Pancreas (tissue), 10 donors: ENCODE results near the gene NOS3. TPM values are rescaled to one million over a fixed set of nuclear protein-coding genes. Genes with fewer than 3 reads are reported as not detected.

Experiments
- ATAC-seq, 4 donors: fragments of 200-7000 bp; cut with Tn5 transposase; one replicate each; pipeline versions ENCODE4 v1.8.0 to v1.9.1; 2020; ENCODE audit warnings: mild to moderate bottlenecking in 4 of 4, moderate library complexity in 4 of 4
- DNase-seq, 6 donors: peaks; one replicate each; pipeline ENCODE4 v3.0.0-alpha.2; 2020
- FAIRE-seq: peaks from 2 replicates; lab custom pipeline; 2012; peaks lifted over from hg19 to GRCh38; lab: Jason Lieb, UNC
- H3K27ac ChIP-seq, 4 donors: fragments of 200-600 bp; sonication (generic); 1 replicate in 3 of 4; 2 replicates in 1 of 4; pipeline versions ENCODE4 v1.5.0 to v1.8.0; 2020
- H3K27me3 ChIP-seq, 4 donors: fragments of 200-600 bp; one replicate each; pipeline ENCODE4 v1.8.0; 2021
- H3K36me3 ChIP-seq, 3 donors: fragments of 200-600 bp; sonication (generic) in 1 of 3; one replicate each; pipeline versions ENCODE4 v1.5.0 to v1.8.0; 2020 to 2021
- H3K4me1 ChIP-seq, 3 donors: fragments of 200-600 bp; one replicate each; pipeline ENCODE4 v1.8.0; 2021
- H3K4me3 ChIP-seq, 4 donors: fragments of 200-600 bp; sonication (generic) in 2 of 4; one replicate each; pipeline versions ENCODE4 v1.5.0 to v1.8.0; 2020 to 2021
- H3K9me3 ChIP-seq, 4 donors: fragments of 200-600 bp; one replicate each; pipeline ENCODE4 v1.8.0; 2021
- CTCF ChIP-seq, 4 donors: fragments of 200-600 bp; sonication (generic) in 3 of 4; IDR thresholded peaks; one replicate each; pipeline versions ENCODE4 v1.5.0 to v1.8.0; 2021; ENCODE audit warnings: antibody characterized with exemption in 4 of 4
- WGBS, 2 donors: extraction: QIAGEN DNeasy Blood & Tissue Kit; methylation state at CpG; one replicate each; pipeline ENCODE4 v1.1.7; 2013; 5-methylcytosine and 5-hydroxymethylcytosine counted together
- intact Hi-C, 3 donors: fragments of 100-400 bp; cut with DNase I; formaldehyde crosslinking; loops; one replicate each; pipeline versions ENCODE4 v1.11.1 to v1.14.2; 2022
- polyA plus RNA-seq, 2 donors: library from polyadenylated mRNA; stranded (reverse); fragments of 200-250 nt; gene quantifications; one replicate each; pipeline ENCODE4 v1.2.3, GENCODE V29; 2013
- total RNA-seq, 6 donors: library from RNA; stranded (reverse); fragmentation: NEBNext Ultra II Directional in 4 of 6; extraction: Animal tissue kit (Norgen Biotek cat#: 25700) in 4 of 6; gene quantifications; one replicate each; pipeline versions ENCODE4 v1.2.1 to v1.2.4, GENCODE V29; 2021 to 2023
- donor health status: healthy with polysubstance abuse.
- donor health status: DM: no; HTN: no; CAD: no; lungs with moderate emphysema.
- donor health status: DM: no; HTN: no; CAD: no.
- donor health status: control.
- donor health status: control.
- donor health status: Bipolar disorder and iron deficiency.
- donor health status: DM: yes; HTN: yes; CAD: no.
- donor health status: DM: no; HTN: no; CAD: no.
- donor health status: DM: no; HTN: no; CAD: no.
- donor health status: DM: yes; HTN: yes; CAD: no.

The NOS3 gene
- total and polyA plus RNA-seq, 8 donors: 1.0 to 12.5 (median 3.5) TPM

DNA sequence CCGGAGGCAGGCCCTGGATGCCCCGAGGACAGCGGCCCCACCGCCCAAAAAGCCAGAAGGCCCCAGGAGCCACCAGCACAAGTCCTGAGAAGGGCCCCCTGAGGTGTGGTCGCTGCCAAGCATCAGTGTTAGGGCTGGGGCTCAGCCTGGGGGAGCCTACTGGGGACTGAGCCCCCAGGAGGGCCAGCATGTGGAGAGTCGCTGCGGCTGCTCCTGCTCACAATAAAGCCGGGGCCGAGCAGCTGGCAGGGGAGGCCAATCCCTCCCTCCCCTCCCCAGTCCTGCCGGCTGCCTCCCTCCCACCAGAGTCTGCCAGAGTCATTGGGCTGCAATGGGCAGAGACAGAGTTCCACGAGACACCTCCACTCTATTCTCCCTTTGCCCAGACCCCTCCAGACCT, 54.4 kb downstream of the NOS3 start:
- no peak overlapping the region for H3K4me3 ChIP-seq
- no peak for TF ChIP-seq CTCF (IDR thresholded peaks at IDR 0.05)
- ATAC-seq: no peak
- no peaks in the 10 kb centered on the region for H3K9me3 ChIP-seq
- intact Hi-C loops: no loop called here
- no peak overlapping the region for H3K27ac ChIP-seq
- no peaks in the 10 kb centered on the region for H3K4me1 ChIP-seq
- FAIRE-seq: no peak
- H3K27me3 ChIP-seq: no peaks in the 10 kb centered on the region
- peak in 2 of 6 donors; percentile 11 to 59 for DNase-seq
- no peaks in the 10 kb centered on the region for H3K36me3 ChIP-seq
- 88 to 98% methylated on average over 9 to 11 of the region's 11 CpGs for WGBS, 2 donors

- peaks cover 0 to 2% (median 0%) of the 10 kb centered on the region in 3 donors for H3K4me1 ChIP-seq
- FAIRE-seq (no peak), DNase-seq (peak in 1 of 6 donors; percentile 15), ATAC-seq (no peak)
- no peaks in the 10 kb centered on the region for H3K9me3 ChIP-seq
- intact Hi-C loops: no loop called here
- H3K4me3 ChIP-seq: no peak overlapping the region
- WGBS, 2 donors: 77 to 82% methylated on average over 9 of the region's 9 CpGs
- H3K27ac ChIP-seq: no peak overlapping the region
- H3K36me3 ChIP-seq: no peaks in the 10 kb centered on the region
- no peak for TF ChIP-seq CTCF (IDR thresholded peaks at IDR 0.05)
- H3K27me3 ChIP-seq: no peaks in the 10 kb centered on the region
Measured at GRCh38 chr7:151045967-151046366, 55.1 kb downstream of the NOS3 start.

DNA sequence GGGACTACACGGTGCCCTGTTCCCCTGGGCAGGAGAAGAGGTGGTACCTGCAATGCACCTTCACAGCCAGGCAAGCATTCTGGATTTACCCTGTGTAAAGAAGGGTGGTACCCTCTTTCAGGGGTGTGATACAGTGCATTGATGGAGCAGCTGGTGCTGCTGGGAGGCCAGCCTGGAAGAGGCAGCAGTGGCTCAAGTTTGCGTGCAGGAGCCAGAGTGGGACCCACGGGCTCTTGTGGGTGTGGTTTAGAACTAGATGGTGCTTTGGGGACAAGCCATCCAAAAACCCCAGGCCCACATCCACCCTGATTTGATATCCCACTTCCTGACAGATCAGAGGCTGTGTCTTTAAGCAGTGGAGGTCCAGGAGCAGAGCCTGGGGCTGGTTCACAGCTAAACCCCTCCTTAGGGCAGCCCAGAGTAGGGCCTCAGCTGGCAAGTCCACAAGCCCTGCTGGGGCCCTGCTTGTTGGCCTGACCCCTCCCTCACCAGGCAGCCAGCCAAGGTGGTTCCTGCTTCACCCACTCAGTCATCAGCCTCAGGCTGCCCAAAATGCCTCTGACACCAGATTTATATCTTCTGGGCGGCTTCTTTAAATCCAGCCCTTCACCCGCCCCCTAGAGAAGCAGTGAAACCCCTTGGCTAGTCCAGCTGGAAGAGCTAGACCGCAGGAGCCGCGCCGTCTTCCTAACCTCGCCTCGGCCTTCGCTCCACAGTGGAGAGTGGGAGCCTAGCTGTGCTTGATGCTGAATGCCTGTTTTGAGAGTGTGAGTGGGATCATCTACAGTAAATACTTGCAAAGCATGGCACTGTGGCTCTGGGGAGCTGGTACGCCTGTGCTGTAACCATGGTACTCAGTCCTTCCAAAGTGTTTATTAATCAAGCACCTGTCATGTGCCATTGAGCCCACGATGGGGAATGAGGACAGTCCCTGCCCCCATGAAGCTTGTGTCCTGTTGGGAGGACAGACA, 56.1 kb downstream of the NOS3 start:
- FAIRE-seq (no peak), ATAC-seq (no peak), DNase-seq (peak in 1 of 6 donors; percentile 62)
- 73% methylated on average over 14 of the region's 14 CpGs for WGBS, 2 donors
- TF ChIP-seq CTCF (IDR thresholded peaks at IDR 0.05): no peak
- Histone ChIP-seq H3K9me3 (no peaks in the 10 kb centered on the region), H3K27me3 (no peaks in the 10 kb centered on the region), H3K27ac (no peak overlapping the region), H3K4me3 (no peak overlapping the region), H3K36me3 (no peaks in the 10 kb centered on the region), H3K4me1 (peaks cover 0 to 4% (median 0%) of the 10 kb centered on the region in 3 donors)
- intact Hi-C loops: no loop called here

GRCh38 chr7:151047976-151048815, 57.4 kb downstream of the NOS3 start, which contains the start of gene ASIC3:
ASIC3 (plus strand) TSS chr7:151048531; CDS start chr7:151048886, 355 bp downstream.
- Histone ChIP-seq H3K36me3 (no peaks in the 10 kb centered on the region), H3K4me1 (peaks cover 0 to 4% (median 0%) of the 10 kb centered on the region in 3 donors), H3K9me3 (no peaks in the 10 kb centered on the region), H3K27ac (no peak within 1 kb of the TSS), H3K4me3 (no peak within 1 kb of the TSS), H3K27me3 (no peaks in the 10 kb centered on the region)
- WGBS, 2 donors: 71 to 78% methylated on average over 22 of the region's 22 CpGs
- intact Hi-C loops: no loop called here
- FAIRE-seq (no peak), DNase-seq (peak in 1 of 6 donors; percentile 72), ATAC-seq (no peak)
- no peak for TF ChIP-seq CTCF (IDR thresholded peaks at IDR 0.05)
